ENCODE results near the gene FBRS. TPM values are rescaled to one million over a fixed set of nuclear protein-coding genes. Genes with fewer than 3 reads are reported as not detected.

The FBRS gene
- total RNA-seq, 6 experiments from 2014 or later, result 13.0 to 26.2 (median 20.9) TPM

GRCh38 chr16:30621765-30622164 lies 36.5 kb upstream of the FBRS start:
- Histone ChIP-seq H3K27ac (no peak overlapping the region), H3K36me3 (no peaks in the 10 kb centered on the region), H3K4me1 (peaks cover 0 to 23% (median 4%) of the 10 kb centered on the region in 4 donors), H3K27me3 (no peaks in the 10 kb centered on the region), H3K4me3 (no peak overlapping the region), H3K9me3 (no peaks in the 10 kb centered on the region)
- no peak for TF ChIP-seq CTCF (IDR thresholded peaks at IDR 0.05)
- no peak for TF ChIP-seq POLR2A (IDR thresholded peaks at IDR 0.05)
- 85% methylated on average over 4 of the region's 5 CpGs for WGBS (ENCODE audit: insufficient coverage, low coverage, low lambda C conversion rate, missing lambda C conversion rate)
- no peak for ATAC-seq
- intact Hi-C loops (cut with DNase I), result loop anchor here in 1 of 2 donors (10.0 kb wide), 1 partner anchor 197 kb away; no protein-coding TSS in a partner anchor
- no peak for DNase-seq

GRCh38 chr16:30622455-30623032 lies 35.7 kb upstream of the FBRS start:
- TF ChIP-seq CTCF (IDR thresholded peaks at IDR 0.05), result no peak
- no peak overlapping the region for H3K4me3 ChIP-seq
- H3K27ac ChIP-seq, result no peak overlapping the region
- H3K9me3 ChIP-seq, result no peaks in the 10 kb centered on the region
- ATAC-seq (peak in 1 of 4 donors; percentile 8), DNase-seq (no peak)
- no peaks in the 10 kb centered on the region for H3K36me3 ChIP-seq
- intact Hi-C loops (cut with DNase I), result loop anchor here in 1 of 2 donors (10.0 kb wide), 1 partner anchor 198 kb away; no protein-coding TSS in a partner anchor
- peaks cover 0 to 23% (median 4%) of the 10 kb centered on the region in 4 donors for H3K4me1 ChIP-seq
- no peaks in the 10 kb centered on the region for H3K27me3 ChIP-seq
- WGBS (ENCODE audit: insufficient coverage, low coverage, low lambda C conversion rate, missing lambda C conversion rate), result 38% methylated on average over 10 of the region's 10 CpGs

- Histone ChIP-seq H3K9me3 (no peaks in the 10 kb centered on the region), H3K4me3 (no peak overlapping the region), H3K36me3 (no peaks in the 10 kb centered on the region), H3K27me3 (no peaks in the 10 kb centered on the region), H3K4me1 (peaks cover 0 to 28% (median 4%) of the 10 kb centered on the region in 4 donors), H3K27ac (peak overlapping the region in 1 of 3 donors; percentile 11)
- intact Hi-C loops (cut with DNase I), result loop anchor here in 1 of 2 donors (10.0 kb wide), 1 partner anchor 199 kb away; no protein-coding TSS in a partner anchor
- no peak for TF ChIP-seq CTCF (IDR thresholded peaks at IDR 0.05)
- TF ChIP-seq POLR2A (IDR thresholded peaks at IDR 0.05), result no peak
- DNase-seq (no peak), ATAC-seq (peak; percentile 62 to 83 (median 80))
- 48% methylated on average over 7 of the region's 11 CpGs for WGBS (ENCODE audit: insufficient coverage, low coverage, low lambda C conversion rate, missing lambda C conversion rate)
These were observed 34.5 kb upstream of the FBRS start for GRCh38 chr16:30623536-30624283.

GRCh38 chr16:30626236-30626635 lies 32.0 kb upstream of the FBRS start:
- Histone ChIP-seq H3K4me1 (peaks cover 0 to 23% (median 4%) of the 10 kb centered on the region in 4 donors), H3K4me3 (no peak overlapping the region), H3K9me3 (no peaks in the 10 kb centered on the region), H3K36me3 (no peaks in the 10 kb centered on the region), H3K27me3 (no peaks in the 10 kb centered on the region), H3K27ac (no peak overlapping the region)
- intact Hi-C loops (cut with DNase I), result loop anchor here in 1 of 2 donors (10.0 kb wide), 1 partner anchor 201 kb away; no protein-coding TSS in a partner anchor
- ATAC-seq (no peak), DNase-seq (no peak)
- 71% methylated on average over 6 of the region's 9 CpGs for WGBS (ENCODE audit: insufficient coverage, low coverage, low lambda C conversion rate, missing lambda C conversion rate)
- TF ChIP-seq CTCF (IDR thresholded peaks at IDR 0.05) (no peak), POLR2A (IDR thresholded peaks at IDR 0.05) (no peak)

All from right lobe of liver (tissue), 6 donors.